GM12874 (cell line): ENCODE data around the gene ZNF776.

Experiments used
- TF ChIP-seq, protein P1 (sequence below): IDR thresholded peaks from 2 replicates; pipeline ENCODE4 v1.5.1; 2011; ENCODE audit warnings: low read depth, mild to moderate bottlenecking, control low read depth, low read length, moderate library complexity; ENCODE audit not compliant: insufficient read depth

The ZNF776 gene

DNA sequence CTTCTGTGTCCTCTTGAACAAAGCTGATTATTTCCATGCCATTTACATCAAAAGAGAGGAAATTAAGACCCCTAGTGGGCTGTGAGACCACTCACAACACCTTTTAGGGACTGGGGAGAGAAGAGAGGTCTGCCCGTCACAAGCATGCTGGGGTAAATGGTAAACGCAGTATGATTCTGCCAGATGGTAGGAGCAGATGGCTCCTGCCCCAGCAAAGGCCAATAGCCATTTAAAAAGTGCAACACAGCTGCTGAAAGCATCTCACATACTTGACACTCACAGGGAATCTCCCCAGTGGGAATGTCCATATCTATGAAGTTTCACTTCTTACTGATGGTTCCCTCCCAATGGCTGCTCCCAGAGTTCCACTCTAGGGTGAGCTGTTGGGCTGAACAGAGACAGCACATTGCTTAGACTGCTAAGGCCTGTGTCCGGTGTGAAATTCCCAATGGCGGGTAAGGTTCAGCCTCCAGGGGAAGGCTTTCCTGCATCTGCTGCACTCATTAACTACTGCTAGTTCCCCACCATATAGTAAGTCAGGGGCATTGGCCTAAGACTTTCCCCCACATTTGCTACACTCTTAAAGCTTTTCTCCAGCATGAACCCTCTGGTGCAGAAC lies 26.6 kb upstream of the ZNF776 start:
- TF ChIP-seq, protein P1, sequence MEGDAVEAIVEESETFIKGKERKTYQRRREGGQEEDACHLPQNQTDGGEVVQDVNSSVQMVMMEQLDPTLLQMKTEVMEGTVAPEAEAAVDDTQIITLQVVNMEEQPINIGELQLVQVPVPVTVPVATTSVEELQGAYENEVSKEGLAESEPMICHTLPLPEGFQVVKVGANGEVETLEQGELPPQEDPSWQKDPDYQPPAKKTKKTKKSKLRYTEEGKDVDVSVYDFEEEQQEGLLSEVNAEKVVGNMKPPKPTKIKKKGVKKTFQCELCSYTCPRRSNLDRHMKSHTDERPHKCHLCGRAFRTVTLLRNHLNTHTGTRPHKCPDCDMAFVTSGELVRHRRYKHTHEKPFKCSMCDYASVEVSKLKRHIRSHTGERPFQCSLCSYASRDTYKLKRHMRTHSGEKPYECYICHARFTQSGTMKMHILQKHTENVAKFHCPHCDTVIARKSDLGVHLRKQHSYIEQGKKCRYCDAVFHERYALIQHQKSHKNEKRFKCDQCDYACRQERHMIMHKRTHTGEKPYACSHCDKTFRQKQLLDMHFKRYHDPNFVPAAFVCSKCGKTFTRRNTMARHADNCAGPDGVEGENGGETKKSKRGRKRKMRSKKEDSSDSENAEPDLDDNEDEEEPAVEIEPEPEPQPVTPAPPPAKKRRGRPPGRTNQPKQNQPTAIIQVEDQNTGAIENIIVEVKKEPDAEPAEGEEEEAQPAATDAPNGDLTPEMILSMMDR, result no peak

DNA sequence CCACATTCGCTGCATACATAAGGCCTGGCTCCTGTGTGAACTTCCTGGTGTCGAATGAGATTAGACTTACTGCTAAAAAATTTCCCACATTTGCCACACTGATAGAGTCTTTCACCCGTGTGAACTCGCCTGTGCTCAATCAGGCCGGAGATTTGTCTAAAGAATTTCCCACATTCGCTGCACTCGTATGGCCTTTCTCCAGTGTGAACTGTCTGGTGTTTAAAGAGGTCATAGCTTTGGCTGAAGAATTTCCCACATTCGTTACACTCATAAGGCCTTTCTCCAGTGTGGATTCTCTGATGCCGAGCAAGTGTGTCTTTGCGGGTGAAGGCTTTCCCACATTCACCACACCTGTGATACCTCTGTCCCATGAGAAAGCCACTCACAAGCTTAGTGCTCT lies 25.7 kb upstream of the ZNF776 start:
- TF ChIP-seq, protein P1, result no peak

DNA sequence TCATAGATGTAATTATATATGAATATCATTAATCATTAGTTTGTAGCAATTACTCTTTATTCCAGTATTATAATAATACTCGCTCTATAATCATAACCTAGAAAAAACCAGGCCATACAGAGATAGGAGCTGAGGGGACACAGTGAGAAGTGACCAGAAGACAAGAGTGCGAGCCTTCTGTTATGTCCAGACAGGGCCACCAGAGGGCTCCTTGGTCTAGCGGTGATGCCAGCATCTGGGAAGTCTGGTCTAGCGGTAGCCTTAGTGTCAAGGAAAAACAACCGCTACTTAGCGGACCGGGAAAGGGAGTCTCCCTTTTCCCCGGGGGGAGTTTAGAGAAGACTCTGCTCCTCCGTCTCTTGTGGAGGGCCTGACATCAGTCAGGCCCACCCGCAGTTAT lies 8.3 kb upstream of the ZNF776 start:
- TF ChIP-seq, protein P1, result peak; percentile 25; the same call in 1 of the 2 replicates

DNA sequence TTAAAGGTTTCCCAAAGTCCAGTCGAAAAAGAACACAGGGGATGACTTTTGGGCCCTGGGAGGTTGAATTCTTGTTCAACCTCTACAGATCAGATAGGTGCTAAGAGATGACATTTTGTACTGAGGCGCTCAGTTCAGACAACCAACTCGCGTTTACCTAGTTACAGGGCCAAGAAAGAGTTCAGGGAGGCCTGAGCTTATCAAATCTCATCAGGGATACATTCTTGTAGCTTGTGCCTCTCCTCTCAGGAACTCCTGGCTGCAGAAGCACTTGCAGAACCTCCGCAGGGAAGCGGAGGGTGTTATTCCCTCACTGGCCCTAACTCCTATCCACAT lies 825 bp downstream of the ZNF776 start:
- TF ChIP-seq, protein P1, result no peak

DNA sequence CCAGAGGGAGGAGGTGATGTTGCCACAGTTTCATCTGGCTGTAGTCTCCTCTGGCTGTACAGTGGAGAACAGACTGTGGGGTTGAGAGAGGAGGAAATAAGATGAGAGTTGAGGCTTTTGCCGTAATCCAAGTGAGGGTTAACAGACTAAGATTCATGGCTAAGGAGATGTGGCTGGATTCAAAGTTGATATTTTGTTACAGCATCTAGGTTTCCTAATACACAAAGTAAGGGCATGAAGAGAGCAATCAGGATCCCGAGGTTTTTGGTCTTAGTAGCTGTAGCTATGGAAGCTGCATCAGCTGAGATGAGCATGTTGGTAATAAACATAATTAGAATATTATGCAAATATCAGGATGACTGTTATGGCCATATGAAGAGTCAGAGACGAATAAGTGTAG lies 1.4 kb downstream of the ZNF776 start:
- TF ChIP-seq, protein P1, result no peak

DNA sequence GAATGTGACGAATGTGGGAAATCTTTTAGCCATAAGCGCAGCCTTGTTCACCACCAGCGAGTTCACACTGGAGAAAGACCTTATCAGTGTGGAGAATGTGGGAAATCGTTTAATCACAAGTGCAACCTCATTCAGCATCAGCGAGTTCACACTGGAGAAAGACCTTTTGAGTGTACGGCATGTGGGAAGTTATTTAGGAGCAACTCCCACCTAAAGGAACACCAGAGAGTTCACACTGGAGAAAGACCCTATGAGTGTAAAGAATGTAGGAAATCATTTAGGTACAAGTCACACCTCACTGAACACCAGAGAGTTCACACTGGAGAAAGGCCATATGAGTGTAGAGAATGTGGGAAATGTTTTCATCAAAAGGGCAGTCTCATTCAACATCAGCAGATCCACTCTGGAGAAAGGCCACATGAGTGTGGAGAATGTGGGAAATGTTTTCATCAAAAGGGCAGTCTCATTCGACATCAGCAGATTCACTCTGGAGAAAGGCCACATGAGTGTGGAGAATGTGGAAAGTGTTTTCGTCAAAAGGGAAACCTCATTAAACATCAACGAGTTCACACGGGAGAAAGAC lies 7.6 kb downstream of the ZNF776 start:
- TF ChIP-seq, protein P1, result no peak

DNA sequence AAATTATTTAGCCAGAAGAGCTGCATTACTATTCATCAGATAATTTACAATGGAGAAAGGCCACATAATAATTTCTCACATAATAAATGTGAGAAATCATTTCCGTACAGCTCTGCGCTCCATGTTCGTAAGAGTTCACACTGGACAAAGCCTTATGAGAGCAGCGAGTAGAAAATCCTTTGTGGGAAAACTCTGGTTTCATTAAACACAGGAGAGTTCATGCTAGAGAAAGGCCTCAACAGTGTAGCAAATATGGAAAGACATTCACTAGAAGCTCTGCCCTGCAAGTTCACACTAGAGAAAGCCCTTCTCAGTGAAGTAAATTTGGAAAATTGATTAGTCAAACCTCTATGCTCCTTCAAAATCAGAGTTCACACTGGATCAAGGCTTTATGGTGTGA lies 8.4 kb downstream of the ZNF776 start:
- TF ChIP-seq, protein P1, result no peak
